Measurements from ENCODE around the gene CCT2.
A peak's percentile ranks its signal among the peaks of the same experiment; 100 is the strongest.

DNA sequence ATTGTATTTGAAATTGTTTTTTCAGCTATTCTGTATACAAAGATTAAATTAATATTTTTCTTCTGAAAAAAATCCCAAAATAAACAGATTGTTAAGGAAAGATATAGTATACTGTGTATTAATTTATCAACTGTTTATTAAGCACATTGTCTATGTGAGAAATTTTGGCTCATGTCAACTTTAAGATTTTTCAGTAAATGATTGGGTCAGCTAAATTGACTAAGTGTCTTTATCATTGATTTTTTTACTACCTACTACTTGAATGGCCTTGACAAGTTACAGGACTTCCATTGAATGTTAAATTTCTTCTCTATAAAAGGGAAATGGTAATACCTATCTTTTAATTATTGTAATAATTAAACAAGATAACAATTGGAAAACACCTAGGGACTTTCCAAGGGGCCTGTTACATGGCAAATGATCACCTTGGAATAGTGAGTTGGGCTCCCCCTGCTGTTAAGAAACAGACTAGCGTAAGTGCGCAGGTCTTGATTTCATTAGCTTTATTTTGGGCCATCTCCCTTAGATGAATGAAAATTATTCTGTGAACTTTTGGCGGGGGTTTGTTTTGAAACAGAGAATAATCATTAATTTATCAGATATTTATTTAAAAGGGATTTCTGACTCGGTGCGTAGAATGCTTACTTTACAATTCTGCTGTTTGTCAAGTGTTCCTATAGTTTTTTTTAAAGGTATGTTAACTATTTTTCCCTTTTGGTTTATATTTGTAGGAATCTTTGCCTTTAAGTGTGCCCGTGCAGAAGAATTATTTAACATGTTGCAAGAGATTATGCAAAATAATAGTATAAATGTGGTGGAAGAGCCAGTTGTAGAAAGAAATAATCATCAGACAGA lies 14.5 kb upstream of the CCT2 start:
- TF ChIP-seq, protein P1, sequence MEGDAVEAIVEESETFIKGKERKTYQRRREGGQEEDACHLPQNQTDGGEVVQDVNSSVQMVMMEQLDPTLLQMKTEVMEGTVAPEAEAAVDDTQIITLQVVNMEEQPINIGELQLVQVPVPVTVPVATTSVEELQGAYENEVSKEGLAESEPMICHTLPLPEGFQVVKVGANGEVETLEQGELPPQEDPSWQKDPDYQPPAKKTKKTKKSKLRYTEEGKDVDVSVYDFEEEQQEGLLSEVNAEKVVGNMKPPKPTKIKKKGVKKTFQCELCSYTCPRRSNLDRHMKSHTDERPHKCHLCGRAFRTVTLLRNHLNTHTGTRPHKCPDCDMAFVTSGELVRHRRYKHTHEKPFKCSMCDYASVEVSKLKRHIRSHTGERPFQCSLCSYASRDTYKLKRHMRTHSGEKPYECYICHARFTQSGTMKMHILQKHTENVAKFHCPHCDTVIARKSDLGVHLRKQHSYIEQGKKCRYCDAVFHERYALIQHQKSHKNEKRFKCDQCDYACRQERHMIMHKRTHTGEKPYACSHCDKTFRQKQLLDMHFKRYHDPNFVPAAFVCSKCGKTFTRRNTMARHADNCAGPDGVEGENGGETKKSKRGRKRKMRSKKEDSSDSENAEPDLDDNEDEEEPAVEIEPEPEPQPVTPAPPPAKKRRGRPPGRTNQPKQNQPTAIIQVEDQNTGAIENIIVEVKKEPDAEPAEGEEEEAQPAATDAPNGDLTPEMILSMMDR (IDR thresholded peaks at IDR 0.05), result peak; percentile 71 to 81 (median 79)
- TF ChIP-seq POLR2A (IDR thresholded peaks at IDR 0.05), result no peak

Measured in esophagus squamous epithelium (tissue), 4 donors.